ENCODE measurements around the gene SIGMAR1. TPM values are rescaled to one million over a fixed set of nuclear protein-coding genes. Genes with fewer than 3 reads are reported as not detected.
"Not testable (repeated sequence)": the region's sequence is repeated elsewhere in the genome, so short reads cannot be mapped to it uniquely, and the experiment has no call there.

Gene SIGMAR1
- total RNA-seq, 1 donor from 2014 or later: 25.6 TPM

- intact Hi-C loops (cut with DNase I): no loop called here
- ATAC-seq (no peak), DNase-seq (ENCODE audit: missing footprints) (no peak)
Measured at GRCh38 chr9:34659592-34660253, 22.1 kb upstream of the SIGMAR1 start.

- ATAC-seq: no peak
- no peak for DNase-seq (ENCODE audit: missing footprints)
- intact Hi-C loops (cut with DNase I): no loop called here
Measured at GRCh38 chr9:34658461-34658860, 20.9 kb upstream of the SIGMAR1 start.

GRCh38 chr9:34656992-34657391 is 19.4 kb upstream of the SIGMAR1 start:
- intact Hi-C loops (cut with DNase I): no loop called here
- ATAC-seq (no peak), DNase-seq (ENCODE audit: missing footprints) (no peak)

GRCh38 chr9:34655394-34655793 is 17.8 kb upstream of the SIGMAR1 start:
- ATAC-seq (no peak), DNase-seq (ENCODE audit: missing footprints) (no peak)
- intact Hi-C loops (cut with DNase I): no loop called here

- DNase-seq (ENCODE audit: missing footprints) (peak; percentile 86), ATAC-seq (peak; percentile 65)
- intact Hi-C loops (cut with DNase I): no loop called here
Measured at GRCh38 chr9:34654323-34655051, 16.9 kb upstream of the SIGMAR1 start.

- intact Hi-C loops (cut with DNase I): no loop called here
- ATAC-seq (no peak), DNase-seq (ENCODE audit: missing footprints) (no peak)
Measured at GRCh38 chr9:34653151-34654072, 15.8 kb upstream of the SIGMAR1 start.

GRCh38 chr9:34652602-34653000 is 15.0 kb upstream of the SIGMAR1 start:
- ATAC-seq: no peak
- no peak for DNase-seq (ENCODE audit: missing footprints)
- intact Hi-C loops (cut with DNase I): no loop called here

GRCh38 chr9:34651876-34652601 is 14.5 kb upstream of the SIGMAR1 start, which contains the start of gene IL11RA:
Gene IL11RA, plus strand, starts transcription at chr9:34652185. Its CDS starts 3,033 bp downstream, at chr9:34655218.
- DNase-seq (ENCODE audit: missing footprints) (peak; percentile 93), ATAC-seq (peak; percentile 87)
- intact Hi-C loops (cut with DNase I): no loop called here

- DNase-seq (ENCODE audit: missing footprints): no peak
- no peak for ATAC-seq
- intact Hi-C loops (cut with DNase I): no loop called here
Measured at GRCh38 chr9:34651321-34651720, 13.7 kb upstream of the SIGMAR1 start.

- intact Hi-C loops (cut with DNase I): no loop called here
- ATAC-seq (no peak), DNase-seq (ENCODE audit: missing footprints) (no peak)
Measured at GRCh38 chr9:34650816-34651215, 13.2 kb upstream of the SIGMAR1 start.

GRCh38 chr9:34648673-34649072 is 11.1 kb upstream of the SIGMAR1 start:
- ATAC-seq: no peak
- DNase-seq (ENCODE audit: missing footprints): no peak
- intact Hi-C loops (cut with DNase I): no loop called here

GRCh38 chr9:34647651-34648050 is 10.1 kb upstream of the SIGMAR1 start:
- DNase-seq (ENCODE audit: missing footprints) (no peak), ATAC-seq (no peak)
- intact Hi-C loops (cut with DNase I): no loop called here

- no peak for DNase-seq (ENCODE audit: missing footprints)
- intact Hi-C loops (cut with DNase I): no loop called here
Measured at GRCh38 chr9:34647084-34647403, 9.5 kb upstream of the SIGMAR1 start.

GRCh38 chr9:34646211-34647083 is 8.9 kb upstream of the SIGMAR1 start, which contains the start of gene GALT:
Gene GALT, plus strand, starts transcription at chr9:34646675. Its CDS starts 30 bp downstream, at chr9:34646705.
- intact Hi-C loops (cut with DNase I): no loop called here
- DNase-seq (ENCODE audit: missing footprints) (peak; percentile 99), ATAC-seq (peak; percentile 85)

More at GRCh38 chr9:34647084-34647403, 9.5 kb upstream of the SIGMAR1 start:
- peak; percentile 2 for ATAC-seq

GRCh38 chr9:34644766-34645314 is 7.3 kb upstream of the SIGMAR1 start:
- intact Hi-C loops (cut with DNase I): no loop called here
- DNase-seq (ENCODE audit: missing footprints) (no peak), ATAC-seq (no peak)

- ATAC-seq: no peak
- intact Hi-C loops (cut with DNase I): no loop called here
- DNase-seq (ENCODE audit: missing footprints): no peak
Measured at GRCh38 chr9:34642679-34643078, 5.1 kb upstream of the SIGMAR1 start.

- intact Hi-C loops (cut with DNase I); ATAC-seq: not testable (repeated sequence)
- peak; percentile 2 for DNase-seq (ENCODE audit: missing footprints)
Measured at GRCh38 chr9:34639322-34639721, 1.7 kb upstream of the SIGMAR1 start.

GRCh38 chr9:34638138-34638445 is 505 bp upstream of the SIGMAR1 start:
- DNase-seq (ENCODE audit: missing footprints): no peak
- no peak for ATAC-seq
- intact Hi-C loops (cut with DNase I): no loop called here
